Vagina (tissue), 2 donors: ENCODE results near the gene MPND. TPM values are rescaled to one million over a fixed set of nuclear protein-coding genes. Genes with fewer than 3 reads are reported as not detected.

Source experiments
- DNase-seq, 2 donors: peaks; one replicate each; pipeline ENCODE4 v3.0.0-alpha.2; 2017; ENCODE audit errors: extremely low spot score in 2 of 2
- H3K27ac ChIP-seq: fragments of 200-600 bp; sonication (generic); one replicate; pipeline ENCODE4 v1.5.1; 2019
- H3K27me3 ChIP-seq: fragments of 200-600 bp; sonication (generic); one replicate; pipeline ENCODE4 v1.5.1; 2019
- H3K36me3 ChIP-seq, 2 donors: fragments of 200-600 bp; sonication (generic); one replicate each; pipeline ENCODE4 v1.5.1; 2017 to 2019
- H3K4me1 ChIP-seq: fragments of 200-600 bp; sonication (generic); one replicate; pipeline ENCODE4 v1.5.1; 2019
- H3K4me3 ChIP-seq, 2 donors: fragments of 200-600 bp; sonication (generic); 1 replicate in 1 of 2; 2 replicates in 1 of 2; pipeline ENCODE4 v1.5.1; 2016 to 2019
- H3K9me3 ChIP-seq: fragments of 200-600 bp; sonication (generic); one replicate; pipeline ENCODE4 v1.5.1; 2019
- POLR2A ChIP-seq, 2 donors: fragments of 450-650 bp; IDR thresholded peaks; one replicate each; pipeline ENCODE4 v1.6.1; 2017; ENCODE audit warnings: antibody characterized with exemption in 2 of 2, mild to moderate bottlenecking in 2 of 2, moderate library complexity in 2 of 2
- POLR2AphosphoS5 ChIP-seq, 2 donors: sonication (generic); formaldehyde crosslinking; IDR thresholded peaks; one replicate each; pipeline ENCODE4 v1.9.0; 2017; ENCODE audit warnings: antibody characterized with exemption in 2 of 2, mild to moderate bottlenecking in 2 of 2, low read depth in 1 of 2; ENCODE audit not compliant: insufficient read depth in 1 of 2
- intact Hi-C: fragments of 100-400 bp; cut with DNase I; formaldehyde crosslinking; loops from one replicate; pipeline ENCODE4 v1.15.1; 2023
- total RNA-seq: library from RNA; depleted of rRNA; stranded (reverse); fragments of >200 nt; gene quantifications from one replicate; pipeline ENCODE4 v1.2.3, GENCODE V29; 2016
- TF ChIP-seq, protein P1 (sequence below), 3 experiments: fragments of 450-650 bp in 2 of 3; fragments of 200-600 bp in 1 of 3; sonication (generic) in 1 of 3; IDR thresholded peaks; one replicate each; pipeline ENCODE4 v1.5.1; 2017 to 2019; ENCODE audit warnings: antibody characterized with exemption in 3 of 3, mild to moderate bottlenecking in 2 of 3, moderate library complexity in 2 of 3

MPND gene
- total RNA-seq, 1 donor from 2014 or later = 10.1 TPM

DNA sequence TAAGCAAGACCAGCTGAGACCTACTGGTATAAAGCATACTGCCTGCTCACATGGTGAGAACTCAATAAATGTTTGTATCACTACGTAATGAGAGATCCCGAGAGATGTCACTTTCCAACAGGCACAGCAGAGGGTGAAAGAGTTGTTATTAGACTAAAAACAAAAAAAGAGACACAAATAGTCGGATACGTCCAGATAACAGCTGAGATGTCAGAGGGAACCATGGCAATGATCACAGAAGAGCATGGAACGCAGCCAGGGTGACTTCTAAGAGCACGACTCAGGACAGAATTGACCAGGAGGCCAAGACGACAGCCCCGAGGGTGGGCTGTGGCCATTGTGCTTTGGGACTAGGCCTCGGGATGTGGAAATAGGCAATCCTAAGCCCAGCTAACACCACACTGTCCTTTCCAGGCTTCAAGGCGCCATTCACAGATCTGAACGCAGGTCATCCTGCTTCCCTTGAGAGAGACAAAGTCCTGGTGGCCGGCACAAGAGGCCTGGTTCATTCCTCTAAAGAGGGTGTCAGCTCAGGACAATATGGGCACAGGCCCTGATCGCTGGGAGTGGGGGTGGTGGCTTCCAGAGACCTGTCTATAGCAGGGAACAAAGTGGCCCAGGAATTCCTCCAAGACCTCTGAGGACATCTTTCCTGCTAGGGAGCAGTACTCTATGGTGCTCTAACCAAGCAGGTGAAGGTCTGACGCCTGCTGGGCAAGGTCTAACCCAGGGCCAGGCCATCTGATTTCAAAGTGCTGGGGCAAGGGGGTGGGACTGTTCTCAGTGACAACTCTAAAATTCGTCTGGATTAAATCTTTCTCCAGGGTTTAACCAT lies 53.8 kb downstream of the MPND start:
- peaks cover 87% of the 10 kb centered on the region for H3K4me1 ChIP-seq
- TF ChIP-seq, protein P1, sequence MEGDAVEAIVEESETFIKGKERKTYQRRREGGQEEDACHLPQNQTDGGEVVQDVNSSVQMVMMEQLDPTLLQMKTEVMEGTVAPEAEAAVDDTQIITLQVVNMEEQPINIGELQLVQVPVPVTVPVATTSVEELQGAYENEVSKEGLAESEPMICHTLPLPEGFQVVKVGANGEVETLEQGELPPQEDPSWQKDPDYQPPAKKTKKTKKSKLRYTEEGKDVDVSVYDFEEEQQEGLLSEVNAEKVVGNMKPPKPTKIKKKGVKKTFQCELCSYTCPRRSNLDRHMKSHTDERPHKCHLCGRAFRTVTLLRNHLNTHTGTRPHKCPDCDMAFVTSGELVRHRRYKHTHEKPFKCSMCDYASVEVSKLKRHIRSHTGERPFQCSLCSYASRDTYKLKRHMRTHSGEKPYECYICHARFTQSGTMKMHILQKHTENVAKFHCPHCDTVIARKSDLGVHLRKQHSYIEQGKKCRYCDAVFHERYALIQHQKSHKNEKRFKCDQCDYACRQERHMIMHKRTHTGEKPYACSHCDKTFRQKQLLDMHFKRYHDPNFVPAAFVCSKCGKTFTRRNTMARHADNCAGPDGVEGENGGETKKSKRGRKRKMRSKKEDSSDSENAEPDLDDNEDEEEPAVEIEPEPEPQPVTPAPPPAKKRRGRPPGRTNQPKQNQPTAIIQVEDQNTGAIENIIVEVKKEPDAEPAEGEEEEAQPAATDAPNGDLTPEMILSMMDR (IDR thresholded peaks at IDR 0.05) = no peak
- TF ChIP-seq POLR2AphosphoS5 (IDR thresholded peaks at IDR 0.05; ENCODE audit: insufficient read depth in 1 of 2, low read depth in 1 of 2) (peak in 1 of 2 donors; percentile 13), POLR2A (IDR thresholded peaks at IDR 0.05) (no peak)
- no peak for DNase-seq
- H3K4me3 ChIP-seq = no peak overlapping the region
- H3K27ac ChIP-seq = peak overlapping the region; percentile 45
- no peaks in the 10 kb centered on the region for H3K9me3 ChIP-seq
- peaks cover 0 to 14% of the 10 kb centered on the region in 2 donors for H3K36me3 ChIP-seq
- no peaks in the 10 kb centered on the region for H3K27me3 ChIP-seq
- intact Hi-C loops = loop anchor here (10.0 kb wide), 1 partner anchor 122 kb away; the partner anchor contains the start of gene SHD

DNA sequence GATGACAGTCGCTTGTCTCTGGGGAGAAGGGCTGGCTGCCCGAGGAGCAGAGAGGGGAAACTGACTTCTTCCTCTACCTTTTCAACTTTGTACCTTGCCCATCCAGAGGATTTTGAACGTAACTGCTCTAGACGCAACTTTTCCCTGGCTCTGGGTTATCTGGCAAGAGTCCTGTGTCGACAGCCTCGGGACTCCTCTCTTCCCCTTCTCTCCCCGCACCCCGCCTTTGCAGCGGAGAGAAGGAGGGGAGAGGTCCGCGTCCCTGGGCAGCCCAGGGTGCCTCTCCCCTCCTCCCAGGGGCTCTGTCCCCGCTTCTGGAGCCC lies 56.4 kb downstream of the MPND start:
- Histone ChIP-seq H3K27me3 (no peaks in the 10 kb centered on the region), H3K9me3 (no peaks in the 10 kb centered on the region), H3K4me3 (peak overlapping the region; percentile 97 to 100), H3K27ac (peak overlapping the region; percentile 96), H3K4me1 (peaks cover 71% of the 10 kb centered on the region), H3K36me3 (peaks cover 0 to 12% of the 10 kb centered on the region in 2 donors)
- no peak for DNase-seq
- intact Hi-C loops = loop anchor here (2.0 to 10.0 kb wide), 3 partner anchors 25 to 125 kb away; partner anchors contain the start of genes SHD and UBXN6
- TF ChIP-seq, protein P1 (IDR thresholded peaks at IDR 0.05) = no peak
- no peak for TF ChIP-seq POLR2AphosphoS5 (IDR thresholded peaks at IDR 0.05; ENCODE audit: insufficient read depth in 1 of 2, low read depth in 1 of 2)
- TF ChIP-seq POLR2A (IDR thresholded peaks at IDR 0.05) = no peak

DNA sequence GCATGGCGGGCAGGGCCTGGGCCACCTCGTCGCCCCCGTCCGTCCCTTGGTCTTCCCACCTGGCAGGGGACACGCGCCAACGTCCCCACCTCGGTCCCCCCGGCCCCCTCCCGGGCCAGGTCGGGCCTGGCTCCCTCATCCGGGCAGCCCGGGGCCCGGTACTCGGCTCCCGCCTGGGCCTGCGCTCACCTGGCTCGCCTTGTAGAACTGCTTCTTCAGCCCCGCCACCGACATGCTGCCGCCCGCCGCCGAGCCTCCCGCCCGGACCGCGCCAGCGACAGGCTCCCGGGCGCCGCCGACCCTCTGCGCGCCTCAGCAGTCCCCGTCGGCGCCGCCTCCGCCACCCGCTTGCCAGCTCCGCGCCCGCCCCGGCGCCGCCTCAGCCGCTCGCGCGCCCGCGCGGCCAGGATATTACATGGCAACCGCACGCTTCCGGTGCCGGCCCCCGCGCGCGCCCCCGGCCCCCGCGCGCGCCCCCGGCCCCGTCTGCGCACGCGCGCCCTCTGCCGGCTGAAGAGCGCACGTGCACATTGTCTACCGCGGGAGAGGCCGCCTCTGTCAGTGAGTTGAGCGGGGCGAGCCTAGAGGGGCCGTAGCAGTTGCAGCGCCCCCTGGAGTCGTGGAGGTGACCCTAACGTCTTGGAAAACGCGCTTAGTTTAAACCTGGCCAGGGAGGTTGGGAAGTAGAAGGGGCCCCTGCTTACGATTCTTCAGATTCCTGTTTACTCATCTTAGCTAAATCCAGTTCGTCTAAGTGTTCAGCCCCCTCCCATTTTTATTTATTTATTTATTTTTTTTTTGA lies 57.0 kb downstream of the MPND start, which contains the start of gene SH3GL1:
SH3GL1 (minus strand) TSS at position 413 of the 802 bp plus-strand sequence; CDS start at position 234, 179 bp downstream.
- peaks cover 65% of the 10 kb centered on the region for H3K4me1 ChIP-seq
- peak within 1 kb of the TSS; percentile 96 for H3K27ac ChIP-seq

DNA sequence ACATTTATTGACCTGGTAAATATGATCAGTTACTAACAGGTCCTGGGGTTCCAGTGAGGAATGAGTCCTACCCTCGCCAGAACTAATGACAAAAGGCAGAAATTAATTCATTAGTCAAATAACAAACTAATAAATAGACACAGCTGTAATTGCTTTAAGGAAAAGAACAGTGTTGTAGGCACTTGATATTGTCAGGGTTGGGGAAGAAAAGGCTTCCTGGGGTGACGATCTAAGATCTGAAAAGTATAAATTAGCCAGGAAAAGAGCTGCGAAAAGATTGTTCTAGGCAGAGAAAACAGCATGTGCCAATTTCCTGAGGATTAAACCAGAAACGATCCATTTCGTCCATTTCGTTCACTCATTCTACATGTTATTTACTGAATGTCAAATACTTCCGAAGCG lies 58.4 kb downstream of the MPND start:
- intact Hi-C loops = loop anchor here (2.0 kb wide), 2 partner anchors 27 to 55 kb away; partner anchors contain the start of gene UBXN6
- no peaks in the 10 kb centered on the region for H3K27me3 ChIP-seq
- H3K9me3 ChIP-seq = no peaks in the 10 kb centered on the region
- H3K4me3 ChIP-seq = peak overlapping the region; percentile 31 to 73
- peaks cover 51% of the 10 kb centered on the region for H3K4me1 ChIP-seq
- no peaks in the 10 kb centered on the region for H3K36me3 ChIP-seq
- H3K27ac ChIP-seq = peak overlapping the region; percentile 89
- TF ChIP-seq POLR2AphosphoS5 (IDR thresholded peaks at IDR 0.05; ENCODE audit: insufficient read depth in 1 of 2, low read depth in 1 of 2) (no peak), POLR2A (IDR thresholded peaks at IDR 0.05) (no peak)
- TF ChIP-seq, protein P1 (IDR thresholded peaks at IDR 0.05) = no peak
- no peak for DNase-seq

More for the DNA sequence above, 57.0 kb downstream of the MPND start, which contains the start of gene SH3GL1:
- DNase-seq = no peak
- Histone ChIP-seq H3K4me3 (peak within 1 kb of the TSS; percentile 97 to 100), H3K27me3 (no peaks in the 10 kb centered on the region), H3K36me3 (peaks cover 0 to 7% of the 10 kb centered on the region in 2 donors), H3K9me3 (no peaks in the 10 kb centered on the region)
- intact Hi-C loops = loop anchor here (2.0 kb wide), 2 partner anchors 26 to 56 kb away; partner anchors contain the start of gene UBXN6
- peak in 1 of 2 donors; percentile 90 for TF ChIP-seq POLR2A (IDR thresholded peaks at IDR 0.05)
- TF ChIP-seq, protein P1 (IDR thresholded peaks at IDR 0.05) = peak; percentile 93 to 97 (median 96)
- TF ChIP-seq POLR2AphosphoS5 (IDR thresholded peaks at IDR 0.05; ENCODE audit: insufficient read depth in 1 of 2, low read depth in 1 of 2) = peak in 1 of 2 donors; percentile 82
